OCI-LY3 (cell line): Measurements from ENCODE around the gene GTPBP3.

Source experiments
- CTCF ChIP-seq: fragments of 200-600, 300-600 bp; sonication (generic); IDR thresholded peaks from 2 replicates; pipeline ENCODE4 v1.5.1; 2014; ENCODE audit warnings: antibody characterized with exemption, low read length, low read depth
- EZH2phosphoT487 ChIP-seq: fragments of 200-600 bp; shearing (Covaris generic); IDR thresholded peaks from 2 replicates; pipeline ENCODE4 v1.6.1; 2018; ENCODE audit warnings: antibody characterized with exemption, mixed run types, low read depth

- TF ChIP-seq CTCF (no peak), EZH2phosphoT487 (no peak)
These were observed 6.3 kb upstream of the GTPBP3 start for GRCh38 chr19:17331045-17331558.
